ENCODE data around the gene C1QTNF8.

C1QTNF8 gene

GRCh38 chr16:1056196-1056595, 39.8 kb downstream of the C1QTNF8 start:
- no peak for DNase-seq

GRCh38 chr16:1055557-1055924, 40.5 kb downstream of the C1QTNF8 start:
- DNase-seq = no peak

GRCh38 chr16:1054660-1055556, 41.1 kb downstream of the C1QTNF8 start:
- DNase-seq = no peak

- no peak for DNase-seq
These were observed 42.2 kb downstream of the C1QTNF8 start for GRCh38 chr16:1053700-1054368.

GRCh38 chr16:1053121-1053521, 42.9 kb downstream of the C1QTNF8 start:
- no peak for DNase-seq

- DNase-seq = no peak
These were observed 43.3 kb downstream of the C1QTNF8 start for GRCh38 chr16:1052721-1053120.

GRCh38 chr16:1051446-1051845, 44.6 kb downstream of the C1QTNF8 start:
- no peak for DNase-seq

GRCh38 chr16:1050921-1051320, 45.1 kb downstream of the C1QTNF8 start:
- DNase-seq = no peak

GRCh38 chr16:1050516-1050915, 45.5 kb downstream of the C1QTNF8 start:
- no peak for DNase-seq

- no peak for DNase-seq
These were observed 46.1 kb downstream of the C1QTNF8 start for GRCh38 chr16:1049976-1050247.

GRCh38 chr16:1049113-1049975, 46.7 kb downstream of the C1QTNF8 start:
- DNase-seq = no peak

GRCh38 chr16:1048442-1049112, 47.5 kb downstream of the C1QTNF8 start:
- no peak for DNase-seq

- DNase-seq = no peak
These were observed 48.2 kb downstream of the C1QTNF8 start for GRCh38 chr16:1047801-1048200.

GRCh38 chr16:1047123-1047522, 48.9 kb downstream of the C1QTNF8 start:
- no peak for DNase-seq

GRCh38 chr16:1045993-1046911, 49.8 kb downstream of the C1QTNF8 start:
- DNase-seq = no peak

- DNase-seq = no peak
These were observed 50.6 kb downstream of the C1QTNF8 start for GRCh38 chr16:1045310-1045992.

- no peak for DNase-seq
These were observed 51.4 kb downstream of the C1QTNF8 start for GRCh38 chr16:1044460-1045309.

- no peak for DNase-seq
These were observed 52.1 kb downstream of the C1QTNF8 start for GRCh38 chr16:1043881-1044451.

GRCh38 chr16:1042866-1043265, 53.2 kb downstream of the C1QTNF8 start:
- DNase-seq = no peak

Data from GDM1 (cell line).